DOHH2 (cell line): ENCODE data around the gene ERC2.

Experiments
- CTCF ChIP-seq: fragments of 200-600 bp; sonication (generic); IDR thresholded peaks from one replicate; pipeline ENCODE4 v1.5.1; 2014; ENCODE audit warnings: antibody characterized with exemption, mild to moderate bottlenecking, low read depth, low read length; ENCODE audit not compliant: poor library complexity, severe bottlenecking
- EZH2phosphoT487 ChIP-seq: fragments of 200-600 bp; sonication (generic); IDR thresholded peaks from 2 replicates; pipeline ENCODE4 v1.6.1; 2017; ENCODE audit warnings: borderline replicate concordance, mild to moderate bottlenecking, antibody characterized with exemption, low read length, moderate library complexity, mixed read lengths

GRCh38 chr3:55828712-55829111 lies 639.6 kb downstream of the ERC2 start:
- TF ChIP-seq CTCF: no peak
- TF ChIP-seq EZH2phosphoT487: no peak
